Heart left ventricle (tissue), 13 donors: ENCODE measurements around the gene LIN7C.

Source experiments
- CTCF ChIP-seq, 12 donors: fragments of 200-600 bp; sonication (generic) in 4 of 12; IDR thresholded peaks; one replicate each; pipeline versions ENCODE4 v1.5.0 to v1.8.0; 2018 to 2022; ENCODE audit warnings: antibody characterized with exemption in 12 of 12, mild to moderate bottlenecking in 5 of 12
- POLR2A ChIP-seq, 2 donors: fragments of 450-650 bp; IDR thresholded peaks; one replicate each; pipeline ENCODE4 v1.6.1; 2017; ENCODE audit warnings: antibody characterized with exemption in 2 of 2, mild to moderate bottlenecking in 2 of 2, moderate library complexity in 2 of 2
- donor health status: ischemic (EF 13 %, LVEDD 7.1; RV severe dilation, severe dysfunction).
- donor health status: DM: no; HTN: yes; CAD: no.
- donor health status: DM: no; HTN: no; CAD: no.
- donor health status: ischemic (EF 25% LVEDD 6.9; RV normal size, moderate dysfunction).
- donor health status: ischemic (EF 25% LVEDD 5.7; RV mildly dilated, moderate dysfunction).
- donor health status: ischemic (EF 35%, LVEDD 5.7; RV mildly dilated, moderate dysfunction).
- donor health status: nonischemic (EF 11% LVEDD 7.7; RV severe dilation, severe dysfunction).
- donor health status: DM: yes; HTN: yes; CAD: no.
- donor health status: PGD.
- donor health status: ischemic (EF 29% LVEDD 5.4; RV normal size, mild dysfunction).
- donor health status: nonischemic (EF 23%, LVEDD 6.1; RV moderate dilation, normal function).

- TF ChIP-seq POLR2A (IDR thresholded peaks at IDR 0.05), result no peak
- no peak for TF ChIP-seq CTCF (IDR thresholded peaks at IDR 0.05)
These were observed 10.1 kb downstream of the LIN7C start for GRCh38 chr11:27496461-27496860.
